Spleen (tissue), 11 donors: ENCODE measurements around the gene TJP1. TPM values are rescaled to one million over a fixed set of nuclear protein-coding genes. Genes with fewer than 3 reads are reported as not detected.

Source experiments
- DNase-seq: peaks from one replicate; pipeline ENCODE4 v3.0.0-alpha.2; 2020
- H3K27ac ChIP-seq, 8 donors: fragments of 200-600 bp; sonication (generic) in 7 of 8; 1 replicate in 4 of 8; 2 replicates in 4 of 8; pipeline versions ENCODE4 v1.5.0 to v1.8.0; 2016 to 2021; ENCODE audit warnings: inconsistent platforms in 4 of 8, mild to moderate bottlenecking in 4 of 8, moderate library complexity in 1 of 8
- H3K27me3 ChIP-seq, 7 donors: fragments of 200-600 bp; sonication (generic) in 6 of 7; replicated peaks in 1 of 7; 1 replicate in 4 of 7; 2 replicates in 3 of 7; pipeline versions ENCODE4 v1.5.0 to v1.8.0; 2016 to 2021; ENCODE audit warnings: inconsistent platforms in 3 of 7, mild to moderate bottlenecking in 1 of 7
- H3K36me3 ChIP-seq, 6 donors: fragments of 200-600 bp; sonication (generic) in 5 of 6; 1 replicate in 4 of 6; 2 replicates in 2 of 6; pipeline versions ENCODE4 v1.5.0 to v1.8.0; 2016 to 2021; ENCODE audit warnings: inconsistent platforms in 2 of 6
- H3K4me1 ChIP-seq, 6 donors: fragments of 200-600 bp; sonication (generic) in 5 of 6; 1 replicate in 3 of 6; 2 replicates in 3 of 6; pipeline versions ENCODE4 v1.5.0 to v1.8.0; 2016 to 2021; ENCODE audit warnings: inconsistent platforms in 3 of 6
- H3K4me3 ChIP-seq, 8 donors: fragments of 200-600 bp; sonication (generic) in 7 of 8; 1 replicate in 4 of 8; 2 replicates in 4 of 8; pipeline versions ENCODE4 v1.5.0 to v1.8.0; 2016 to 2021; ENCODE audit warnings: inconsistent platforms in 4 of 8, mild to moderate bottlenecking in 4 of 8, moderate library complexity in 2 of 8
- H3K9me3 ChIP-seq, 8 donors: fragments of 200-600 bp; sonication (generic) in 7 of 8; 1 replicate in 4 of 8; 2 replicates in 4 of 8; pipeline versions ENCODE4 v1.5.0 to v1.8.0; 2016 to 2021; ENCODE audit warnings: inconsistent platforms in 4 of 8
- POLR2A ChIP-seq, 3 donors: fragments of 450-650 bp; IDR thresholded peaks; one replicate each; pipeline ENCODE4 v1.5.1; 2017; ENCODE audit warnings: antibody characterized with exemption in 3 of 3, mild to moderate bottlenecking in 1 of 3
- POLR2AphosphoS5 ChIP-seq, 3 donors: sonication (generic); formaldehyde crosslinking; IDR thresholded peaks; one replicate each; pipeline ENCODE4 v1.5.1; 2017; ENCODE audit warnings: antibody characterized with exemption in 3 of 3
- WGBS, 5 donors: extraction: QIAGEN DNeasy Blood & Tissue Kit in 3 of 5; methylation state at CpG; one replicate each; pipeline versions ENCODE4 v1.1.5 to v1.1.7; 2013 to 2018; 5-methylcytosine and 5-hydroxymethylcytosine counted together
- intact Hi-C: fragments of 100-400 bp; cut with DNase I; formaldehyde crosslinking; loops from one replicate; pipeline ENCODE4 v1.15.0; 2023; ENCODE audit warnings: low total_unique reads
- polyA plus RNA-seq, 3 donors: library from polyadenylated mRNA; stranded (reverse); fragments of 200-250 nt; gene quantifications; one replicate each; pipeline ENCODE4 v1.2.1, GENCODE V29; 2013
- total RNA-seq, 7 donors: library from RNA; depleted of rRNA in 3 of 7; stranded (reverse); fragments of >200 nt in 3 of 7; fragmentation: NEBNext Ultra II Directional in 4 of 7; extraction: Animal tissue kit (Norgen Biotek cat#: 25700) in 4 of 7; gene quantifications; one replicate each; pipeline versions ENCODE4 v1.1.0 to v1.2.1, GENCODE V29; 2016 to 2021
- TF ChIP-seq, protein P1 (sequence below), 11 experiments: fragments of 200-600 bp in 7 of 11; fragments of 450-650 bp in 4 of 11; sonication (generic) in 4 of 11; IDR thresholded peaks in 8 of 11; conservative IDR thresholded peaks in 3 of 11; 1 replicate in 7 of 11; 2 replicates in 4 of 11; pipeline versions ENCODE4 v1.4.0 to v1.8.0; 2016 to 2021; ENCODE audit warnings: antibody characterized with exemption in 11 of 11, inconsistent platforms in 4 of 11, mild to moderate bottlenecking in 1 of 11
- donor health status: healthy with polysubstance abuse.
- donor health status: DM: no; HTN: no; CAD: no; lungs with moderate emphysema.
- donor health status: DM: no; HTN: no; CAD: no.
- donor health status: Bipolar disorder and iron deficiency.
- donor health status: healthy.
- donor health status: DM: no; HTN: no; CAD: no.
- donor health status: DM: yes; HTN: yes; CAD: no.

The TJP1 gene
- total and polyA plus RNA-seq, 10 donors, result 2.9 to 71.8 (median 49.7) TPM

DNA sequence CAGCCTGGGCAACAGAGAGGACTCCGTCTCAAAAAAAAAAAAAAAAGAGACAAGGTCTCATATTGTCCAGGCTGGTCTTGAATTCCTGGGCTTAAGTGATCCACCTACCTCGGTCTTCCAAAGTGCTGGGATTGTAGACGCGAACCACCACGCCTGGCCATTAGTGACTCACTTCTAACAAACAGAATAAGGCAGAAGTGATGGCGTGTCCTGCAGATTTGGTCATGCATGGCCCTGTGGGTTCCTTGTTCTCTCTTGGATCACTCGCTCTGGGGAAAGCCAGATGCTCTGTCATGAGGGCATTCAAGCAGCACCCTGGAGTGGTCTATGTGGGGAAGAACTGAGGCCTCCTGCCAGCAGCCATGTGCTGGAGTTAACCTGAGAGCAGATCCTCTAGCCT lies 27.4 kb upstream of the TJP1 start:
- peaks cover 0 to 52% (median 28%) of the 10 kb centered on the region in 8 donors for H3K9me3 ChIP-seq
- intact Hi-C loops, result no loop called here
- WGBS, 5 donors, result 87 to 98% (median 94%) methylated on average over 7 of the region's 7 CpGs

DNA sequence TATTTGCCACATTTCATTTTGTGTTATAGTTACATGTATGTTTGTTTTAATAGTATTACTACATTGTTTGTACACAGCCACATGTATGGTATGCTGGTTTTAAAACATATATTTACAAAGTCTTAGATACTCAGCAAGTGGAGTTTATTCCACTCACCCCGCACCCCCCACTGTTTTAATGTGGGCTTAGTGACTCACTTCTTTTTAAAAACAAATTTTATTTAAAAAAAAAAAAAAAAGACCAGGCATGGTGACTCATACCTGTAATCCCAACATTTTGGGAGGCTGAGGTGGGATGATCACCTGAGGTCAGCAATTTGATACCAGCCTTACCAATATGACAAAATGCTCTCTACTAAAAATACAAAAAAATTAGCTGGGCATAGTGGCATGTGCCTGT lies 26.9 kb upstream of the TJP1 start:
- TF ChIP-seq POLR2AphosphoS5 (IDR thresholded peaks at IDR 0.05) (no peak), POLR2A (IDR thresholded peaks at IDR 0.05) (no peak)
- TF ChIP-seq, protein P1, sequence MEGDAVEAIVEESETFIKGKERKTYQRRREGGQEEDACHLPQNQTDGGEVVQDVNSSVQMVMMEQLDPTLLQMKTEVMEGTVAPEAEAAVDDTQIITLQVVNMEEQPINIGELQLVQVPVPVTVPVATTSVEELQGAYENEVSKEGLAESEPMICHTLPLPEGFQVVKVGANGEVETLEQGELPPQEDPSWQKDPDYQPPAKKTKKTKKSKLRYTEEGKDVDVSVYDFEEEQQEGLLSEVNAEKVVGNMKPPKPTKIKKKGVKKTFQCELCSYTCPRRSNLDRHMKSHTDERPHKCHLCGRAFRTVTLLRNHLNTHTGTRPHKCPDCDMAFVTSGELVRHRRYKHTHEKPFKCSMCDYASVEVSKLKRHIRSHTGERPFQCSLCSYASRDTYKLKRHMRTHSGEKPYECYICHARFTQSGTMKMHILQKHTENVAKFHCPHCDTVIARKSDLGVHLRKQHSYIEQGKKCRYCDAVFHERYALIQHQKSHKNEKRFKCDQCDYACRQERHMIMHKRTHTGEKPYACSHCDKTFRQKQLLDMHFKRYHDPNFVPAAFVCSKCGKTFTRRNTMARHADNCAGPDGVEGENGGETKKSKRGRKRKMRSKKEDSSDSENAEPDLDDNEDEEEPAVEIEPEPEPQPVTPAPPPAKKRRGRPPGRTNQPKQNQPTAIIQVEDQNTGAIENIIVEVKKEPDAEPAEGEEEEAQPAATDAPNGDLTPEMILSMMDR (IDR thresholded peaks at IDR 0.05 in 8 of 11, conservative IDR thresholded peaks at IDR 0.05 in 3 of 11), result no peak
- H3K4me3 ChIP-seq, result no peak overlapping the region
- intact Hi-C loops, result no loop called here
- WGBS, 5 donors, result 82 to 94% (median 86%) methylated on average over 1 of the region's 1 CpG
- H3K9me3 ChIP-seq, result peaks cover 0 to 52% (median 28%) of the 10 kb centered on the region in 8 donors
- no peak for DNase-seq
- no peak overlapping the region for H3K27ac ChIP-seq
- H3K27me3 ChIP-seq, result peaks cover 0 to 8% (median 0%) of the 10 kb centered on the region in 7 donors
- no peaks in the 10 kb centered on the region for H3K4me1 ChIP-seq
- H3K36me3 ChIP-seq, result no peaks in the 10 kb centered on the region

More for the DNA sequence above, 27.4 kb upstream of the TJP1 start:
- DNase-seq, result no peak
- H3K4me1 ChIP-seq, result no peaks in the 10 kb centered on the region
- TF ChIP-seq POLR2AphosphoS5 (IDR thresholded peaks at IDR 0.05) (no peak), POLR2A (IDR thresholded peaks at IDR 0.05) (no peak)
- TF ChIP-seq, protein P1 (IDR thresholded peaks at IDR 0.05 in 8 of 11, conservative IDR thresholded peaks at IDR 0.05 in 3 of 11), result no peak
- peaks cover 0 to 6% (median 0%) of the 10 kb centered on the region in 7 donors for H3K27me3 ChIP-seq
- no peak overlapping the region for H3K4me3 ChIP-seq
- no peaks in the 10 kb centered on the region for H3K36me3 ChIP-seq
- no peak overlapping the region for H3K27ac ChIP-seq

DNA sequence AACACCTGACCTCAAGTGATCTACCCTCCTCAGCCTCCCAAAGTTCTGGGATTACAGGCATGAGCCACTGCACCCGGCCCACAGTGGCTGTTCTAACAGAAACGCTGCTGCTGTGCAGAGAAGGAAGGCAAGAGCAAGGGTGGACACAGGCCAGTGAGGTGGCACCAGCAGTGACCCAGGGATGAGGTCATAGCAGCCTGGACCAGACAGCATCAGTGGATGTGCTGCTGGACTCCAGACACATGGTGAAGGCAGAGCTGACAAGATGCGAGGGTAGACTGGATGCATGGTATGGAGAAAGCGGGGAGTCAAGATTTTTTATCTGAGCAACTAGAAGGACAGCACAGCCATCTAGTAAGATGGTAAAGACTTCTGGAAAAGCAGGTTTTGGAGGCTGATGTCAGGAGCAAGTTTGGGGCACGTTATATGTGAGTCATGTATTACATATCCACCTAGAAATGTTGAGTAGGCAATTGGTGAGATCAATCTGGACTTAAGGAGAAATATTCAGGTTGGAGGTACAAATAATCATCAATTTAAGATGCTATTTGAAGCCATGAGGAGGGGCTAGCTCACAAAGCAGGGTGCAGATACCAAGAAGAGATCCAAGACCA lies 22.1 kb upstream of the TJP1 start:
- Histone ChIP-seq H3K4me1 (no peaks in the 10 kb centered on the region), H3K27me3 (peaks cover 0 to 15% (median 0%) of the 10 kb centered on the region in 7 donors), H3K9me3 (peaks cover 0 to 28% (median 14%) of the 10 kb centered on the region in 8 donors), H3K4me3 (no peak overlapping the region), H3K27ac (no peak overlapping the region), H3K36me3 (no peaks in the 10 kb centered on the region)
- no peak for DNase-seq
- TF ChIP-seq POLR2AphosphoS5 (IDR thresholded peaks at IDR 0.05), result no peak
- TF ChIP-seq, protein P1 (IDR thresholded peaks at IDR 0.05 in 8 of 11, conservative IDR thresholded peaks at IDR 0.05 in 3 of 11), result no peak
- no peak for TF ChIP-seq POLR2A (IDR thresholded peaks at IDR 0.05)
- intact Hi-C loops, result no loop called here
- WGBS, 5 donors, result 80 to 93% (median 82%) methylated on average over 5 of the region's 5 CpGs

DNA sequence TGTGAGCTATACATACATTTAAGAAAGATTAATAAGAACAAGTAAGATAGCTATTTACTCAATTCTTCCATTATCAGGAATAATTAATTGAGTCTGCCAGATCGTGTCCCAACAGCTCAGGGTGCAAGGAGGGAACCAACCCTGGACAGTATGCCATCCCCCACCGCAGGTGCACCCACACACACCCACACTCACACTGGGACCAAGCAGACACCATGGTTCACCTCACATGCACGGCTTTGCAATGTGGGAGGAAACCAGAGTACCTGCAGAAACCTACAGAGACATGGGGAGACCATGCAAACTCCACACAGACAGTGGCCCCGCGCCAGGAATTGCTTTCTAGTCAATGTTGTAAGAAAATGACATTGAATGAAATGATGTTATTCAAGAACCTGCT lies 20.0 kb upstream of the TJP1 start:
- TF ChIP-seq POLR2A (IDR thresholded peaks at IDR 0.05), result no peak
- no peak for TF ChIP-seq POLR2AphosphoS5 (IDR thresholded peaks at IDR 0.05)
- TF ChIP-seq, protein P1 (IDR thresholded peaks at IDR 0.05 in 8 of 11, conservative IDR thresholded peaks at IDR 0.05 in 3 of 11), result no peak
- H3K27me3 ChIP-seq, result peaks cover 0 to 31% (median 0%) of the 10 kb centered on the region in 7 donors
- 71 to 92% (median 89%) methylated on average over 5 of the region's 5 CpGs for WGBS, 5 donors
- H3K36me3 ChIP-seq, result no peaks in the 10 kb centered on the region
- H3K9me3 ChIP-seq, result peaks cover 0 to 11% (median 4%) of the 10 kb centered on the region in 8 donors
- no peaks in the 10 kb centered on the region for H3K4me1 ChIP-seq
- no peak for DNase-seq
- H3K4me3 ChIP-seq, result no peak overlapping the region
- intact Hi-C loops, result no loop called here
- no peak overlapping the region for H3K27ac ChIP-seq
